Mesothelial cell of epicardium (in vitro differentiated cells): ENCODE measurements around the gene DLL3. TPM values are rescaled to one million over a fixed set of nuclear protein-coding genes. Genes with fewer than 3 reads are reported as not detected.

Experiments used
- DNase-seq, 2 experiments: peaks; one replicate each; pipeline ENCODE4 v3.0.0; 2021; ENCODE audit warnings: low spot score in 2 of 2; ENCODE audit not compliant: unreplicated experiment in 2 of 2
- H3K27ac Mint-ChIP-seq: 2 replicates; pipeline ENCODE4 v1.8.0; 2021; ENCODE audit warnings: mixed read lengths
- H3K27me3 Mint-ChIP-seq: 2 replicates; pipeline ENCODE4 v1.8.0; 2021; ENCODE audit warnings: low read depth, mixed read lengths
- H3K36me3 Mint-ChIP-seq: 2 replicates; pipeline ENCODE4 v1.8.0; 2021; ENCODE audit warnings: mixed read lengths
- H3K4me1 Mint-ChIP-seq: 2 replicates; pipeline ENCODE4 v1.8.0; 2021; ENCODE audit warnings: mixed read lengths
- H3K4me3 Mint-ChIP-seq: 2 replicates; pipeline ENCODE4 v1.8.0; 2021; ENCODE audit warnings: mild to moderate bottlenecking, moderate library complexity, mixed read lengths
- H3K9me3 Mint-ChIP-seq: 2 replicates; pipeline ENCODE4 v1.8.0; 2021; ENCODE audit warnings: mixed read lengths
- CTCF ChIP-seq: fragments of 200-600 bp; sonication (generic); IDR thresholded peaks from one replicate; pipeline ENCODE4 v1.5.0; 2021; ENCODE audit warnings: antibody characterized with exemption; ENCODE audit not compliant: unreplicated experiment
- total RNA-seq: library from RNA; stranded (reverse); gene quantifications from 3 replicates; pipeline ENCODE4 v1.2.1, GENCODE V29; 2021

DLL3 gene
- total RNA-seq, 1 donor from 2014 or later: 0.40 TPM

GRCh38 chr19:39512988-39513387 lies 14.2 kb downstream of the DLL3 start:
- no peak for DNase-seq
- Mint-ChIP-seq H3K4me3 (no peak overlapping the region), H3K27me3 (peaks cover 86% of the 10 kb centered on the region), H3K9me3 (no peaks in the 10 kb centered on the region), H3K27ac (no peak overlapping the region), H3K36me3 (peaks cover 2% of the 10 kb centered on the region), H3K4me1 (peaks cover 6% of the 10 kb centered on the region)
- no peak for TF ChIP-seq CTCF

- H3K4me3 Mint-ChIP-seq: peak within 1 kb of the TSS; percentile 69
- H3K27ac Mint-ChIP-seq: no peak within 1 kb of the TSS
- H3K36me3 Mint-ChIP-seq: peaks cover 2% of the 10 kb centered on the region
- no peak for DNase-seq
- H3K4me1 Mint-ChIP-seq: peaks cover 6% of the 10 kb centered on the region
- H3K9me3 Mint-ChIP-seq: no peaks in the 10 kb centered on the region
- H3K27me3 Mint-ChIP-seq: peaks cover 79% of the 10 kb centered on the region
- no peak for TF ChIP-seq CTCF
These were observed 16.2 kb downstream of the DLL3 start, which contains the start of gene SELENOV for GRCh38 chr19:39514840-39515550. Gene SELENOV (plus strand): TSS chr19:39515139. CDS start chr19:39515213, 74 bp downstream.

- Mint-ChIP-seq H3K4me1 (peaks cover 6% of the 10 kb centered on the region), H3K4me3 (peak overlapping the region; percentile 69), H3K27ac (no peak overlapping the region), H3K27me3 (peaks cover 75% of the 10 kb centered on the region), H3K36me3 (peaks cover 2% of the 10 kb centered on the region), H3K9me3 (no peaks in the 10 kb centered on the region)
- DNase-seq: no peak
- no peak for TF ChIP-seq CTCF
These were observed 16.9 kb downstream of the DLL3 start for GRCh38 chr19:39515551-39516191.

- Mint-ChIP-seq H3K27me3 (peaks cover 72% of the 10 kb centered on the region), H3K4me1 (peaks cover 6% of the 10 kb centered on the region), H3K9me3 (no peaks in the 10 kb centered on the region), H3K36me3 (peaks cover 2% of the 10 kb centered on the region), H3K4me3 (peak overlapping the region; percentile 69), H3K27ac (no peak overlapping the region)
- no peak for DNase-seq
- no peak for TF ChIP-seq CTCF
These were observed 17.5 kb downstream of the DLL3 start for GRCh38 chr19:39516270-39516669.

GRCh38 chr19:39517432-39517831 lies 18.7 kb downstream of the DLL3 start:
- Mint-ChIP-seq H3K36me3 (peaks cover 2% of the 10 kb centered on the region), H3K4me1 (peaks cover 6% of the 10 kb centered on the region), H3K9me3 (no peaks in the 10 kb centered on the region), H3K27me3 (peaks cover 66% of the 10 kb centered on the region), H3K27ac (no peak overlapping the region), H3K4me3 (no peak overlapping the region)
- DNase-seq: no peak
- no peak for TF ChIP-seq CTCF
